Measurements from ENCODE around the gene CHST6.

DNA sequence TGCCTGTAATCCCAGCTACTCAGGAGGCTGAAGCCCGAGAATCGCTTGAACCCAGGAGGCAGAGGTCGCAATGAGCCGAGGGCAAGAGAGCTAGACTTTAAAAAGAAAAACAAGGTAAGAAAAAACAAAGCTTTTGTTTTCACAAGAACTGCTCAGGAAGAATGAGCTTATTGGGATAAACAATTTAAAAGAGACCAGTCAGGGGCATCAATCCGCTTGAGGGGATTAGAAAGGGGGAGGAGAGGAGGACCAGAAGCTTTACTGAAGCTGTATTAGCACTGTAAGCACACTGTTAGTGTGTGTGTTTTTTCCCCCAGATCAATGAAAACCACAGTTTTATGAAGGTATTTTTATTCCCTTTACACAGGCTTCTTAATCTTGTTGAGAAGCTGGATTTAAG, 39.6 kb downstream of the CHST6 start:
- TF ChIP-seq, protein P1, sequence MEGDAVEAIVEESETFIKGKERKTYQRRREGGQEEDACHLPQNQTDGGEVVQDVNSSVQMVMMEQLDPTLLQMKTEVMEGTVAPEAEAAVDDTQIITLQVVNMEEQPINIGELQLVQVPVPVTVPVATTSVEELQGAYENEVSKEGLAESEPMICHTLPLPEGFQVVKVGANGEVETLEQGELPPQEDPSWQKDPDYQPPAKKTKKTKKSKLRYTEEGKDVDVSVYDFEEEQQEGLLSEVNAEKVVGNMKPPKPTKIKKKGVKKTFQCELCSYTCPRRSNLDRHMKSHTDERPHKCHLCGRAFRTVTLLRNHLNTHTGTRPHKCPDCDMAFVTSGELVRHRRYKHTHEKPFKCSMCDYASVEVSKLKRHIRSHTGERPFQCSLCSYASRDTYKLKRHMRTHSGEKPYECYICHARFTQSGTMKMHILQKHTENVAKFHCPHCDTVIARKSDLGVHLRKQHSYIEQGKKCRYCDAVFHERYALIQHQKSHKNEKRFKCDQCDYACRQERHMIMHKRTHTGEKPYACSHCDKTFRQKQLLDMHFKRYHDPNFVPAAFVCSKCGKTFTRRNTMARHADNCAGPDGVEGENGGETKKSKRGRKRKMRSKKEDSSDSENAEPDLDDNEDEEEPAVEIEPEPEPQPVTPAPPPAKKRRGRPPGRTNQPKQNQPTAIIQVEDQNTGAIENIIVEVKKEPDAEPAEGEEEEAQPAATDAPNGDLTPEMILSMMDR (IDR thresholded peaks at IDR 0.05): no peak
- no peak for TF ChIP-seq POLR2A (IDR thresholded peaks at IDR 0.05)

Data from right lobe of liver (tissue), 4 donors.